Colonic mucosa (tissue), 4 donors: ENCODE data around the gene DCP1A. TPM values are rescaled to one million over a fixed set of nuclear protein-coding genes. Genes with fewer than 3 reads are reported as not detected.

Source experiments
- DNase-seq: peaks from one replicate; pipeline ENCODE4 v3.0.0-alpha.2; 2020
- H3K27ac ChIP-seq: fragments of 200-600 bp; one replicate; pipeline ENCODE4 v1.8.0; 2021
- H3K27me3 ChIP-seq: fragments of 200-600 bp; one replicate; pipeline ENCODE4 v1.8.0; 2021
- H3K36me3 ChIP-seq: fragments of 200-600 bp; one replicate; pipeline ENCODE4 v1.8.0; 2021
- H3K4me1 ChIP-seq: fragments of 200-600 bp; one replicate; pipeline ENCODE4 v1.8.0; 2021; ENCODE audit warnings: mild to moderate bottlenecking
- H3K4me3 ChIP-seq: fragments of 200-600 bp; one replicate; pipeline ENCODE4 v1.8.0; 2021
- H3K9ac ChIP-seq, 2 donors: one replicate each; pipeline ENCODE4 v1.7.0; 2013; ENCODE audit warnings: control low read depth in 2 of 2, low read depth in 2 of 2, low read length in 2 of 2
- H3K9me3 ChIP-seq: fragments of 200-600 bp; one replicate; pipeline ENCODE4 v1.8.0; 2021
- intact Hi-C: fragments of 100-400 bp; cut with DNase I; formaldehyde crosslinking; loops from one replicate; pipeline ENCODE4 v1.14.1; 2022
- total RNA-seq, 2 donors: library from RNA; stranded (reverse); fragmentation: NEBNext Ultra II Directional in 1 of 2; extraction: Animal tissue kit (Norgen Biotek cat#: 25700) in 1 of 2; gene quantifications; one replicate each; pipeline ENCODE4 v1.2.1, GENCODE V29; 2021
- TF ChIP-seq, protein P1 (sequence below): fragments of 200-600 bp; IDR thresholded peaks from one replicate; pipeline ENCODE4 v1.8.0; 2022; ENCODE audit warnings: antibody characterized with exemption, mild to moderate bottlenecking
- donor health status: healthy.
- donor health status: DM: no; HTN: no; CAD: no.
- donor health status: DM: no; HTN: no; CAD: no.

Gene DCP1A
- total RNA-seq, 2 donors from 2014 or later = 20.6 to 24.5 TPM

DNA sequence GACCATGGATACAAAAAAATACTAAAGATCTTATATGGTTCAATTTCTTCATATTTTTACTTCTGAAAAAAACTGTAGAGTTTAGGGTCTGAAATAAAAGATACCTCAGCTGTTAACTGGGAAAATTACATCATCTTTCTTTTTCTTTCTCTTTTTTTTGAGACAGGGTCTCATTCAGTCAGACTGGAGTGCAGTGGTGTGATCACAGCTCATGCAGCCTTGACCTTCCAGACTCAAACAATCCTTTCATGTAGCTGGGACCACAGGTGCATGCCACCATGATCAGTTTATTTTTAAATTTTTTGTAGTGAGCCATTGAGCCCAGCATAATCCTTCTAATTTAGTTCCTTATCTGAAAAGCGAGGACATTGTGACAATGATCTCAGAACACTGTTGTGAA is 51.9 kb downstream of the DCP1A start:
- H3K36me3 ChIP-seq = no peaks in the 10 kb centered on the region

DNA sequence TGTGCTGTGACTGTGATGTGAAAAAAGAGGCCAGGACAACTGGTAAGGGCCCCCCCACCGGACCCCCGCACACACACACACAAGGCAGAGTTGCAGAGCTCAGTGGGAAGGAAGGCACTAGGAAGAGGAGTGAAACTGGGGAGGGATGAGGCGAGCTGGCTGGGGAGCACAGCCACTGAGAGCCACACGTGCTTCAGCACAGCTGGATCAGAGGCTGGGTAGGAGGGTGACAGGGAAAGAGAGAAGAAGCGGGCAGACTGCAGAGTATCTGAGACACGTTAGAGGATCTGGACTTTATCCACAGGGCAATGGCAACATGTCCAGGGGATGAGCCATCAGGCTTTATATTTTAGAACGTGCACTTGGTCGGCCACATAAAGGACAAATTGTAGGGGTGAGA is 53.5 kb downstream of the DCP1A start:
- Histone ChIP-seq H3K9me3 (no peaks in the 10 kb centered on the region), H3K4me3 (no peak overlapping the region), H3K27me3 (no peaks in the 10 kb centered on the region), H3K27ac (no peak overlapping the region), H3K36me3 (no peaks in the 10 kb centered on the region), H3K9ac (no peak overlapping the region), H3K4me1 (no peaks in the 10 kb centered on the region)
- intact Hi-C loops = no loop called here
- DNase-seq = no peak
- TF ChIP-seq, protein P1, sequence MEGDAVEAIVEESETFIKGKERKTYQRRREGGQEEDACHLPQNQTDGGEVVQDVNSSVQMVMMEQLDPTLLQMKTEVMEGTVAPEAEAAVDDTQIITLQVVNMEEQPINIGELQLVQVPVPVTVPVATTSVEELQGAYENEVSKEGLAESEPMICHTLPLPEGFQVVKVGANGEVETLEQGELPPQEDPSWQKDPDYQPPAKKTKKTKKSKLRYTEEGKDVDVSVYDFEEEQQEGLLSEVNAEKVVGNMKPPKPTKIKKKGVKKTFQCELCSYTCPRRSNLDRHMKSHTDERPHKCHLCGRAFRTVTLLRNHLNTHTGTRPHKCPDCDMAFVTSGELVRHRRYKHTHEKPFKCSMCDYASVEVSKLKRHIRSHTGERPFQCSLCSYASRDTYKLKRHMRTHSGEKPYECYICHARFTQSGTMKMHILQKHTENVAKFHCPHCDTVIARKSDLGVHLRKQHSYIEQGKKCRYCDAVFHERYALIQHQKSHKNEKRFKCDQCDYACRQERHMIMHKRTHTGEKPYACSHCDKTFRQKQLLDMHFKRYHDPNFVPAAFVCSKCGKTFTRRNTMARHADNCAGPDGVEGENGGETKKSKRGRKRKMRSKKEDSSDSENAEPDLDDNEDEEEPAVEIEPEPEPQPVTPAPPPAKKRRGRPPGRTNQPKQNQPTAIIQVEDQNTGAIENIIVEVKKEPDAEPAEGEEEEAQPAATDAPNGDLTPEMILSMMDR = no peak

More for the DNA sequence above, 51.9 kb downstream of the DCP1A start:
- Histone ChIP-seq H3K9ac (no peak overlapping the region), H3K9me3 (no peaks in the 10 kb centered on the region), H3K27ac (no peak overlapping the region), H3K4me3 (no peak overlapping the region), H3K4me1 (no peaks in the 10 kb centered on the region), H3K27me3 (no peaks in the 10 kb centered on the region)
- intact Hi-C loops = loop anchor here (5.0 kb wide), 1 partner anchor 417 kb away; no protein-coding TSS in a partner anchor
- TF ChIP-seq, protein P1 = no peak
- DNase-seq = no peak

DNA sequence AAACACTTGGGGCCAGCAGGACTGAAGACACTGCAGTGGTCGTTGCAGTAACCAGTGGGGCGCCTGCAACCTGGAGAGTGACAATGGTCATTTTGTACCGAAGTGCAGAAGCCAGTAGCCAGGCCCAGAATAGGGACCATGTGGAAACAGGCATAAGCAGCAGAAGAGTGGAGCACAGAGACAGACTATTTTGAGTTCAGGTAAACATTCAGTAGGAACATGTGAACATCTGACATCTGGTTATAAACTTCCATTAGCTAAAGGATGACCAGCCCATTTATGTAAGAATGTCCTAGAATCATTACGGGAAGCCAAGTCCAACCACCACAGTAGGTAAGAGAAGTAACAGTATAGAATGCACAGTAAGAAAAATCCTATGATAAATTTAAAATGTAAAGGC is 59.1 kb downstream of the DCP1A start:
- H3K9me3 ChIP-seq = no peaks in the 10 kb centered on the region
- H3K4me3 ChIP-seq = no peak overlapping the region
- no peak overlapping the region for H3K27ac ChIP-seq
- H3K27me3 ChIP-seq = no peaks in the 10 kb centered on the region
- H3K36me3 ChIP-seq = no peaks in the 10 kb centered on the region
- no peaks in the 10 kb centered on the region for H3K4me1 ChIP-seq
- no peak for DNase-seq
- H3K9ac ChIP-seq = no peak overlapping the region
- TF ChIP-seq, protein P1 = no peak
- intact Hi-C loops = no loop called here

DNA sequence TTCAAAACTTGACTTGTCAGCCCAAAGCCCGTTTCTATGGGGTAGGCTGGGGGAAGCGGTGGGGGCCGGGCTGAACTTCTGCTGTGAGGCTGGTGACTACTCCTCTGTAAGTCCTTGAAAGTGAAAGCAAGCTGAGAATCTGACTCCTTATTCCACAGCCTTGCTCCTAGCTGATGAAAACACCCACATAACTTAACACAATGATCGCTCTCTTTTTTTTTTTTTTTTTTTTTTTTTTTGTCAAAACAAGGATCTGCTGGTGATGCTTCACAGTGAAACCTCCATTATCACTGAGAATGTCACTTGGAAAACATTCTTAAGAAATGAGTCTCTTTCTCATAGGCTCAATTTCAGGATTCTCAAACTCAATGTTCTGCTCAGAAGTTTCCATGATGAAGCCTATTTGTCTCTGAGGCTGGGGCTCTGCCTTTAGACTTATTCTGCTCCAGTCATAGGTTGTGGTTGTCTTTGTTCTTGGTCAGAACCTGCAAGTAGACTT is 60.2 kb downstream of the DCP1A start:
- intact Hi-C loops = no loop called here
- DNase-seq = no peak
- TF ChIP-seq, protein P1 = no peak
- H3K27me3 ChIP-seq = no peaks in the 10 kb centered on the region
- no peak overlapping the region for H3K9ac ChIP-seq
- H3K4me1 ChIP-seq = no peaks in the 10 kb centered on the region
- H3K4me3 ChIP-seq = no peak overlapping the region
- H3K9me3 ChIP-seq = no peaks in the 10 kb centered on the region
- no peak overlapping the region for H3K27ac ChIP-seq
- no peaks in the 10 kb centered on the region for H3K36me3 ChIP-seq

DNA sequence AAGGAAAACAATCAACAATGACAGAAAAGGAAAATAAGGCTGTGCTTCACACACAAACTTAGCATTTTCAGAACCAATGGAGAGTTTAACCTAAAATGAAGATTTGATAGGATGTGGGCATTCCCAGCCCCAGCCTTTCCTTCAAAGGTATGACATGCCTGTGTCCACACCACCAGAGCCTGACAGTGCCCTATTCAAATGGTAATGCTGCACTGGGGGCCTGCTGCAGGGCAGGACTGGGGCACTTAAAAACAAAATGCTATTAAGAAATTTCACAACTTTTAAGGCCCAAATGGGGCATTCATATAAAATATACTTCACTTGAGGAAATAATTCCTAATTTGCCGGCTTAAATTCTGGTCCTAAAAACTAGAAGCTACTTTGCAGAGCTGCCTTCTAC is 60.6 kb downstream of the DCP1A start:
- no peak overlapping the region for H3K27ac ChIP-seq
- DNase-seq = no peak
- H3K36me3 ChIP-seq = no peaks in the 10 kb centered on the region
- no peaks in the 10 kb centered on the region for H3K4me1 ChIP-seq
- H3K9ac ChIP-seq = no peak overlapping the region
- no peaks in the 10 kb centered on the region for H3K27me3 ChIP-seq
- H3K4me3 ChIP-seq = no peak overlapping the region
- intact Hi-C loops = no loop called here
- H3K9me3 ChIP-seq = no peaks in the 10 kb centered on the region
- TF ChIP-seq, protein P1 = no peak

DNA sequence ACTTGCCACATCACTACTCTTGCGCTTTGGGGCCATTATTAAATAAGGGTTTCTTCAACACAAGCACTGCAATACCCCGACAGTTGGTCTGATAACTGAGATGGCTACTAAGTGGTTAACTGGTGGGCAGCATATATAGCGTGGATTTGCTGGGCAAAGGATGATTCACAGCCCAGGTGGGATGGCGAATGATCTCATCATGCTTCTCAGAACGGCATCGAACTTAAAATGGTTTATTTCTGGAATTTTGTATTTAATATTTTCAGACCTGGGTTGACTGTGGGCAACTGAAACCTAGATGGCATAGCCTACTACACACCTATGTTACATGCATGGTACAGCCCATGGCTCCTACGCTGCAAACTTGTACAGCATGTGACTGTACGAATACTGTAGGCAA is 64.8 kb downstream of the DCP1A start:
- H3K4me1 ChIP-seq = no peaks in the 10 kb centered on the region
- H3K9me3 ChIP-seq = no peaks in the 10 kb centered on the region
- no peaks in the 10 kb centered on the region for H3K27me3 ChIP-seq
- no peak for DNase-seq
- no peaks in the 10 kb centered on the region for H3K36me3 ChIP-seq
- intact Hi-C loops = no loop called here
- TF ChIP-seq, protein P1 = no peak
- H3K9ac ChIP-seq = no peak overlapping the region
- no peak overlapping the region for H3K27ac ChIP-seq
- H3K4me3 ChIP-seq = no peak overlapping the region
